Left lung (tissue), 10 donors: ENCODE measurements around the gene OTOGL. TPM values are rescaled to one million over a fixed set of nuclear protein-coding genes. Genes with fewer than 3 reads are reported as not detected.

Source experiments
- ATAC-seq: fragments of 200-7000 bp; cut with Tn5 transposase; one replicate; pipeline ENCODE4 v1.9.1; 2020; ENCODE audit warnings: moderate library complexity
- DNase-seq, 4 donors: peaks; one replicate each; pipeline ENCODE4 v3.0.0-alpha.2; 2013 to 2020
- H3K27ac ChIP-seq, 2 donors: fragments of 200-600 bp; sonication (generic) in 1 of 2; one replicate each; pipeline versions ENCODE4 v1.5.0 to v1.8.0; 2020 to 2021
- H3K27me3 ChIP-seq, 2 donors: fragments of 200-600 bp; sonication (generic) in 1 of 2; one replicate each; pipeline versions ENCODE4 v1.5.0 to v1.8.0; 2020 to 2021
- H3K36me3 ChIP-seq, 2 donors: fragments of 200-600 bp; sonication (generic) in 1 of 2; one replicate each; pipeline versions ENCODE4 v1.5.0 to v1.8.0; 2020 to 2021
- H3K4me1 ChIP-seq, 2 donors: fragments of 200-600 bp; one replicate each; pipeline ENCODE4 v1.8.0; 2021
- H3K4me3 ChIP-seq, 2 donors: fragments of 200-600 bp; sonication (generic) in 1 of 2; one replicate each; pipeline versions ENCODE4 v1.5.0 to v1.8.0; 2020 to 2021; ENCODE audit warnings: mild to moderate bottlenecking in 1 of 2
- H3K9me3 ChIP-seq, 2 donors: fragments of 200-600 bp; sonication (generic) in 1 of 2; one replicate each; pipeline versions ENCODE4 v1.5.0 to v1.8.0; 2020 to 2021
- CTCF ChIP-seq, 2 donors: fragments of 200-600 bp; sonication (generic) in 1 of 2; IDR thresholded peaks; one replicate each; pipeline versions ENCODE4 v1.5.0 to v1.8.0; 2021; ENCODE audit warnings: antibody characterized with exemption in 2 of 2
- intact Hi-C, 2 donors: fragments of 100-400 bp; cut with DNase I; formaldehyde crosslinking; loops; one replicate each; pipeline versions ENCODE4 v1.11.2 to v1.14.2; 2022
- polyA plus RNA-seq, 6 donors: library from polyadenylated mRNA; unstranded; fragments of 120-200 nt; gene quantifications; one replicate each; pipeline ENCODE4 v1.2.1, GENCODE V29; 2013; ENCODE audit not compliant: insufficient read length in 6 of 6
- total RNA-seq, 2 donors: library from RNA; stranded (reverse); fragmentation: NEBNext Ultra II Directional; extraction: Animal tissue kit (Norgen Biotek cat#: 25700); gene quantifications; one replicate each; pipeline ENCODE4 v1.2.1, GENCODE V29; 2021
- donor health status: DM: no; HTN: yes; CAD: no.
- donor health status: DM: no; HTN: no; CAD: no.

Gene OTOGL
- total and polyA plus RNA-seq, 8 donors, result 0.08 to 0.66 (median 0.50) TPM

GRCh38 chr12:80404629-80405028, 305.3 kb downstream of the OTOGL start:
- intact Hi-C loops, result no loop called here
- no peak for TF ChIP-seq CTCF (IDR thresholded peaks at IDR 0.05)

GRCh38 chr12:80406253-80406652, 306.9 kb downstream of the OTOGL start:
- Histone ChIP-seq H3K36me3 (peaks cover 0 to 3% of the 10 kb centered on the region in 2 donors), H3K9me3 (no peaks in the 10 kb centered on the region), H3K4me1 (no peaks in the 10 kb centered on the region), H3K27ac (no peak overlapping the region), H3K4me3 (no peak overlapping the region), H3K27me3 (peaks cover 0 to 1% of the 10 kb centered on the region in 2 donors)
- intact Hi-C loops, result no loop called here
- no peak for DNase-seq
- TF ChIP-seq CTCF (IDR thresholded peaks at IDR 0.05), result no peak
- ATAC-seq, result no peak

More at GRCh38 chr12:80404629-80405028, 305.3 kb downstream of the OTOGL start:
- H3K4me3 ChIP-seq, result no peak overlapping the region
- no peaks in the 10 kb centered on the region for H3K4me1 ChIP-seq
- peaks cover 4 to 16% of the 10 kb centered on the region in 2 donors for H3K27me3 ChIP-seq
- H3K36me3 ChIP-seq, result peaks cover 0 to 3% of the 10 kb centered on the region in 2 donors
- DNase-seq (no peak), ATAC-seq (no peak)
- H3K27ac ChIP-seq, result no peak overlapping the region
- H3K9me3 ChIP-seq, result no peaks in the 10 kb centered on the region

GRCh38 chr12:80411787-80412186, 312.4 kb downstream of the OTOGL start:
- no peaks in the 10 kb centered on the region for H3K9me3 ChIP-seq
- DNase-seq (no peak), ATAC-seq (no peak)
- H3K27ac ChIP-seq, result no peak overlapping the region
- no peaks in the 10 kb centered on the region for H3K27me3 ChIP-seq
- H3K36me3 ChIP-seq, result no peaks in the 10 kb centered on the region
- H3K4me1 ChIP-seq, result no peaks in the 10 kb centered on the region
- no peak for TF ChIP-seq CTCF (IDR thresholded peaks at IDR 0.05)
- intact Hi-C loops, result loop anchor here in 1 of 2 donors (5.0 kb wide), 1 partner anchor 351 kb away; no protein-coding TSS in a partner anchor
- H3K4me3 ChIP-seq, result no peak overlapping the region

- ATAC-seq, result peak; percentile 84
- Histone ChIP-seq H3K27me3 (no peaks in the 10 kb centered on the region), H3K4me3 (no peak overlapping the region), H3K27ac (no peak overlapping the region), H3K36me3 (no peaks in the 10 kb centered on the region), H3K4me1 (no peaks in the 10 kb centered on the region), H3K9me3 (no peaks in the 10 kb centered on the region)
- peak in 2 of 4 donors; percentile 43 to 59 for DNase-seq
- peak; percentile 43 to 86 for TF ChIP-seq CTCF (IDR thresholded peaks at IDR 0.05)
- intact Hi-C loops, result loop anchor here in 1 of 2 donors (5.0 kb wide), 1 partner anchor 350 kb away; no protein-coding TSS in a partner anchor
Observed at GRCh38 chr12:80412343-80412953, 313.1 kb downstream of the OTOGL start.

- no peaks in the 10 kb centered on the region for H3K27me3 ChIP-seq
- TF ChIP-seq CTCF (IDR thresholded peaks at IDR 0.05), result no peak
- no peak for ATAC-seq
Observed at GRCh38 chr12:80413462-80413861, 314.1 kb downstream of the OTOGL start.

More at GRCh38 chr12:80413462-80413861, 314.1 kb downstream of the OTOGL start:
- Histone ChIP-seq H3K36me3 (no peaks in the 10 kb centered on the region), H3K4me3 (no peak overlapping the region), H3K27ac (no peak overlapping the region), H3K4me1 (no peaks in the 10 kb centered on the region), H3K9me3 (no peaks in the 10 kb centered on the region)
- no peak for DNase-seq
- intact Hi-C loops, result loop anchor here in 1 of 2 donors (5.0 kb wide), 1 partner anchor 349 kb away; no protein-coding TSS in a partner anchor
